KOPT-K1 (cell line): ENCODE data around the gene EPDR1.

Experiments
- H3K27ac ChIP-seq: fragments of 200-600 bp; sonication (generic); 2 replicates; pipeline ENCODE4 v1.5.1; 2016; ENCODE audit warnings: antibody characterized with exemption, mild to moderate bottlenecking, low read depth, low read length; ENCODE audit not compliant: poor library complexity, severe bottlenecking
- H3K36me3 ChIP-seq: fragments of 200-600 bp; sonication (generic); 2 replicates; pipeline ENCODE4 v1.5.1; 2017; ENCODE audit warnings: antibody characterized with exemption, mild to moderate bottlenecking, low read length, moderate library complexity; ENCODE audit not compliant: insufficient read depth
- H3K9me3 ChIP-seq: fragments of 200-600 bp; sonication (generic); 2 replicates; pipeline ENCODE4 v1.5.1; 2017; ENCODE audit warnings: antibody characterized with exemption, low read length, mild to moderate bottlenecking; ENCODE audit not compliant: insufficient read depth, poor library complexity, severe bottlenecking

EPDR1 gene

GRCh38 chr7:37920849-37921805 is 687 bp downstream of the EPDR1 start:
- Histone ChIP-seq H3K9me3 (peaks cover 20% of the 10 kb centered on the region), H3K36me3 (0 out of 2 replicates have a peak, but pooled peaks cover 12% of the 10 kb centered on the region), H3K27ac (peak overlapping the region; percentile 74)

- Histone ChIP-seq H3K9me3 (peaks cover 22% of the 10 kb centered on the region), H3K27ac (peak overlapping the region; percentile 74), H3K36me3 (0 out of 2 replicates have a peak, but pooled peaks cover 12% of the 10 kb centered on the region)
These were observed 1.4 kb downstream of the EPDR1 start for GRCh38 chr7:37921876-37922275.

GRCh38 chr7:37923996-37924395 is 3.6 kb downstream of the EPDR1 start:
- 0 out of 2 replicates have a peak, but pooled peaks cover 12% of the 10 kb centered on the region for H3K36me3 ChIP-seq
- peaks cover 22% of the 10 kb centered on the region for H3K9me3 ChIP-seq
- no peak overlapping the region for H3K27ac ChIP-seq

- Histone ChIP-seq H3K27ac (no peak overlapping the region), H3K36me3 (0 out of 2 replicates have a peak, but pooled peaks cover 12% of the 10 kb centered on the region), H3K9me3 (peaks cover 22% of the 10 kb centered on the region)
These were observed 4.1 kb downstream of the EPDR1 start for GRCh38 chr7:37924491-37925041.

GRCh38 chr7:37925620-37926019 is 5.2 kb downstream of the EPDR1 start:
- Histone ChIP-seq H3K27ac (no peak overlapping the region), H3K36me3 (0 out of 2 replicates have a peak, but pooled peaks cover 12% of the 10 kb centered on the region), H3K9me3 (peaks cover 22% of the 10 kb centered on the region)

- Histone ChIP-seq H3K36me3 (0 out of 2 replicates have a peak, but pooled peaks cover 12% of the 10 kb centered on the region), H3K27ac (no peak overlapping the region), H3K9me3 (peaks cover 22% of the 10 kb centered on the region)
These were observed 7.5 kb downstream of the EPDR1 start for GRCh38 chr7:37927773-37928444.

GRCh38 chr7:37928878-37929277 is 8.4 kb downstream of the EPDR1 start:
- H3K36me3 ChIP-seq, result 0 out of 2 replicates have a peak, but pooled peaks cover 10% of the 10 kb centered on the region
- peaks cover 22% of the 10 kb centered on the region for H3K9me3 ChIP-seq
- no peak overlapping the region for H3K27ac ChIP-seq

GRCh38 chr7:37930226-37930948 is 9.9 kb downstream of the EPDR1 start:
- H3K27ac ChIP-seq, result no peak overlapping the region

GRCh38 chr7:37932543-37932942 is 12.1 kb downstream of the EPDR1 start:
- H3K36me3 ChIP-seq, result no peaks in the 10 kb centered on the region
- H3K9me3 ChIP-seq, result peaks cover 11% of the 10 kb centered on the region
- H3K27ac ChIP-seq, result no peak overlapping the region

More at GRCh38 chr7:37930226-37930948, 9.9 kb downstream of the EPDR1 start:
- Histone ChIP-seq H3K36me3 (0 out of 2 replicates have a peak, but pooled peaks cover 4% of the 10 kb centered on the region), H3K9me3 (peaks cover 9% of the 10 kb centered on the region)

- Histone ChIP-seq H3K27ac (no peak overlapping the region), H3K9me3 (peaks cover 11% of the 10 kb centered on the region), H3K36me3 (no peaks in the 10 kb centered on the region)
These were observed 12.7 kb downstream of the EPDR1 start for GRCh38 chr7:37933018-37933566.

GRCh38 chr7:37942934-37943610 is 22.6 kb downstream of the EPDR1 start:
- no peaks in the 10 kb centered on the region for H3K9me3 ChIP-seq
- no peak overlapping the region for H3K27ac ChIP-seq
- H3K36me3 ChIP-seq, result no peaks in the 10 kb centered on the region

- no peak overlapping the region for H3K27ac ChIP-seq
These were observed 23.7 kb downstream of the EPDR1 start for GRCh38 chr7:37943905-37944736.

GRCh38 chr7:37944737-37945054 is 24.3 kb downstream of the EPDR1 start:
- Histone ChIP-seq H3K9me3 (no peaks in the 10 kb centered on the region), H3K27ac (no peak overlapping the region), H3K36me3 (no peaks in the 10 kb centered on the region)

More at GRCh38 chr7:37943905-37944736, 23.7 kb downstream of the EPDR1 start:
- H3K9me3 ChIP-seq, result no peaks in the 10 kb centered on the region
- H3K36me3 ChIP-seq, result no peaks in the 10 kb centered on the region
